Neural cell (in vitro differentiated cells): ENCODE results near the gene ST3GAL5. TPM values are rescaled to one million over a fixed set of nuclear protein-coding genes. Genes with fewer than 3 reads are reported as not detected.
A peak's percentile ranks its signal among the peaks of the same experiment; 100 is the strongest.

Experiments
- H2AFZ ChIP-seq: fragments of 200-600, 300-800 bp; sonication (generic), shearing (Covaris generic); 2 replicates; pipeline ENCODE4 v1.6.0; 2014; ENCODE audit warnings: low read depth, mild to moderate bottlenecking, antibody characterized with exemption, low read length, moderate library complexity
- H3F3A ChIP-seq: fragments of 200-600 bp; shearing (Covaris generic); 2 replicates; pipeline ENCODE4 v1.6.1; 2016; ENCODE audit warnings: mild to moderate bottlenecking, moderate library complexity, mixed read lengths, antibody characterized with exemption, low read length; ENCODE audit not compliant: insufficient read depth, poor library complexity, severe bottlenecking
- H3K27ac ChIP-seq: fragments of 200-600, 300-800 bp; sonication (generic), shearing (Covaris generic); 2 replicates; pipeline ENCODE4 v1.5.1; 2014; ENCODE audit warnings: mild to moderate bottlenecking, low read length, moderate library complexity
- H3K27me3 ChIP-seq: fragments of 300-800, 200-600 bp; sonication (generic), shearing (Covaris generic); 2 replicates; pipeline ENCODE4 v1.6.0; 2014; ENCODE audit warnings: mild to moderate bottlenecking, low read depth, low read length, moderate library complexity; ENCODE audit not compliant: insufficient read depth
- H3K36me3 ChIP-seq: fragments of 300-800, 200-600 bp; sonication (generic), shearing (Covaris generic); 2 replicates; pipeline ENCODE4 v1.5.1; 2014; ENCODE audit warnings: mild to moderate bottlenecking, antibody characterized with exemption, low read length, moderate library complexity; ENCODE audit not compliant: insufficient read depth
- H3K4me2 ChIP-seq: fragments of 300-800, 200-600 bp; sonication (generic), shearing (Covaris generic); 2 replicates; pipeline ENCODE4 v1.6.0; 2014; ENCODE audit warnings: mild to moderate bottlenecking, low read length
- H3K4me3 ChIP-seq: fragments of 300-800, 200-600 bp; sonication (generic), shearing (Covaris generic); 2 replicates; pipeline ENCODE4 v1.5.1; 2014; ENCODE audit warnings: mild to moderate bottlenecking, low read length, moderate library complexity
- H3K79me2 ChIP-seq: fragments of 200-600 bp; shearing (Covaris generic); replicated peaks from 2 replicates; pipeline ENCODE4 v1.6.0; 2014; ENCODE audit warnings: mild to moderate bottlenecking, low read length, moderate library complexity; ENCODE audit not compliant: insufficient read depth
- H3K9ac ChIP-seq: fragments of 300-800, 200-600 bp; sonication (generic), shearing (Covaris generic); 2 replicates; pipeline ENCODE4 v1.6.1; 2016; ENCODE audit warnings: mild to moderate bottlenecking, low read length, mixed read lengths
- H3K9me2 ChIP-seq: fragments of 200-600 bp; shearing (Covaris generic); 2 replicates; pipeline ENCODE4 v1.6.1; 2016; ENCODE audit warnings: mild to moderate bottlenecking, low read length, mixed read lengths; ENCODE audit not compliant: insufficient read depth
- H3K9me3 ChIP-seq: fragments of 200-600, 300-800 bp; sonication (generic), shearing (Covaris generic); 2 replicates; pipeline ENCODE4 v1.6.1; 2016; ENCODE audit warnings: mild to moderate bottlenecking, mixed run types, low read length, moderate library complexity, mixed read lengths
- H4K20me1 ChIP-seq: fragments of 200-600 bp; shearing (Covaris generic); 2 replicates; pipeline ENCODE4 v1.6.1; 2016; ENCODE audit warnings: mild to moderate bottlenecking, mixed run types; ENCODE audit not compliant: insufficient read depth
- EP300 ChIP-seq: fragments of 450-650 bp; conservative IDR thresholded peaks from 2 replicates; pipeline ENCODE4 v1.6.1; 2014; ENCODE audit warnings: antibody characterized with exemption, mild to moderate bottlenecking, moderate library complexity; ENCODE audit not compliant: poor library complexity, severe bottlenecking
- EZH2 ChIP-seq: fragments of 200-600, 300-800 bp; shearing (Covaris generic), sonication (generic); IDR thresholded peaks from 2 replicates; pipeline ENCODE4 v1.6.1; 2014; ENCODE audit warnings: antibody characterized with exemption, low read length, borderline replicate concordance, mild to moderate bottlenecking; ENCODE audit not compliant: insufficient read depth, poor library complexity, severe bottlenecking
- MXI1 ChIP-seq: fragments of 450-650 bp; conservative IDR thresholded peaks from 2 replicates; pipeline ENCODE4 v1.6.1; 2014; ENCODE audit warnings: antibody characterized with exemption, mild to moderate bottlenecking; ENCODE audit not compliant: poor library complexity, severe bottlenecking
- POLR2AphosphoS5 ChIP-seq: IDR thresholded peaks from 2 replicates; pipeline ENCODE4 v1.6.1; 2012
- RAD21 ChIP-seq: fragments of 450-650 bp; conservative IDR thresholded peaks from 2 replicates; pipeline ENCODE4 v1.6.1; 2014; ENCODE audit warnings: antibody characterized with exemption, mild to moderate bottlenecking, moderate library complexity
- SMC3 ChIP-seq: fragments of 450-650 bp; conservative IDR thresholded peaks from 2 replicates; pipeline ENCODE4 v1.6.1; 2014; ENCODE audit warnings: antibody characterized with exemption, mild to moderate bottlenecking, moderate library complexity; ENCODE audit not compliant: poor library complexity
- polyA plus RNA-seq: library from polyadenylated mRNA; depleted of rRNA; stranded (reverse); fragments of >200 nt; gene quantifications from 2 replicates; pipeline ENCODE4 v1.2.3, GENCODE V29; 2014
- TF ChIP-seq, protein P1 (sequence below): IDR thresholded peaks from 2 replicates; pipeline ENCODE4 v1.6.1; 2012; ENCODE audit warnings: borderline replicate concordance
- TF ChIP-seq, protein P2 (sequence below): fragments of 450-650 bp; IDR thresholded peaks from 2 replicates; pipeline ENCODE4 v1.5.1; 2014; ENCODE audit warnings: antibody characterized with exemption, mild to moderate bottlenecking, moderate library complexity; ENCODE audit not compliant: poor library complexity, severe bottlenecking

The ST3GAL5 gene
- polyA plus RNA-seq, 1 donor from 2014 or later = 55.6 TPM

DNA sequence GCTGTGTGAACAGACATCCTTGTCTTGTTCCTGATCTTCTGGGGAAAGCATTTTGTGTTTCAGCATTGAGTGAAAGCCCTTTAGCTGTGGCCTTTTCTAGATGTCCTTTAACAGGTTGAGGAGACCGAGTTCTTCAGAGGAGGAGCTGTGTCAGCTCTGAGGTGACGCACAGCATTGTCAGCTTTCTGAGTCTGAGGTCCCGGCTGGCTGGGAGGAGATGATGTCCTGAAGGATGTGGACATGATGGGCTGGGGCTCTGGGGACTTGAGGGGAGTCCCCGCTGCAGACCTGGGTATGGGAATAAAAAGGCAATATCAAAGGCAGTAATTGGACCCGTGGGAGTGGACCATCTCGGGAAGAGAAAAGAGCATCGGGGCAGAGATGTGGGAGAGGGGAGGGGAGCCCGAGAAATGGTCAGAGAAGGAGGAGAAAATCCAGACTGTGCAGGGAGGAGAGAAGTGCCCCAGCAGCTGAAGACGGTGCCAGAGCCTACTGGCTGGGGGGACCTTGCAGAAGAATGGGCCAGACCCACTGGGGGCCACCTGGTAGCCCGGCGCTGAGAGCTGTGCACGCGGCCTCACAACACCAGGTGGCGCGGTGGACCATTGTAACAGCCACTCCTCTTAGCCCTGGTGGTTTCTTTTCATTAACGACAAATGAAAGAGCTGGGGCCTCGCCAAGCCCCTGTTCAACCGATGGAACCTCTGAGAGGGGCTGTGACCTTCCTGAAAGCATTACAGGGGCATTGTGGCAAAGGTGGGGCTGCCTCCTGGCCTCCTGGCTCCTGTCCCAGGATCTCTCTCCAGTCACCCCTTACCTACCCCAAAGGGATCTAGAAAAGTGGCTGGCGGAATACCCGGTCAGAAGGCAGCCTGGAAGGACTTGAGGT is 61.6 kb downstream of the ST3GAL5 start:
- Histone ChIP-seq H3K4me2 (no peak overlapping the region), H3K36me3 (no peaks in the 10 kb centered on the region), H4K20me1 (no peaks in the 10 kb centered on the region), H3K27ac (no peak overlapping the region), H3K79me2 (no peaks in the 10 kb centered on the region), H3K4me3 (no peak overlapping the region), H3K9me3 (no peaks in the 10 kb centered on the region), H3K9ac (no peak overlapping the region), H2AFZ (no peak overlapping the region), H3K9me2 (no peaks in the 10 kb centered on the region), H3K27me3 (no peaks in the 10 kb centered on the region), H3F3A (no peaks in the 10 kb centered on the region)
- peak; percentile 79 for TF ChIP-seq RAD21
- no peak for TF ChIP-seq EZH2
- TF ChIP-seq SMC3 = peak; percentile 82
- no peak for TF ChIP-seq MXI1
- TF ChIP-seq, protein P1, sequence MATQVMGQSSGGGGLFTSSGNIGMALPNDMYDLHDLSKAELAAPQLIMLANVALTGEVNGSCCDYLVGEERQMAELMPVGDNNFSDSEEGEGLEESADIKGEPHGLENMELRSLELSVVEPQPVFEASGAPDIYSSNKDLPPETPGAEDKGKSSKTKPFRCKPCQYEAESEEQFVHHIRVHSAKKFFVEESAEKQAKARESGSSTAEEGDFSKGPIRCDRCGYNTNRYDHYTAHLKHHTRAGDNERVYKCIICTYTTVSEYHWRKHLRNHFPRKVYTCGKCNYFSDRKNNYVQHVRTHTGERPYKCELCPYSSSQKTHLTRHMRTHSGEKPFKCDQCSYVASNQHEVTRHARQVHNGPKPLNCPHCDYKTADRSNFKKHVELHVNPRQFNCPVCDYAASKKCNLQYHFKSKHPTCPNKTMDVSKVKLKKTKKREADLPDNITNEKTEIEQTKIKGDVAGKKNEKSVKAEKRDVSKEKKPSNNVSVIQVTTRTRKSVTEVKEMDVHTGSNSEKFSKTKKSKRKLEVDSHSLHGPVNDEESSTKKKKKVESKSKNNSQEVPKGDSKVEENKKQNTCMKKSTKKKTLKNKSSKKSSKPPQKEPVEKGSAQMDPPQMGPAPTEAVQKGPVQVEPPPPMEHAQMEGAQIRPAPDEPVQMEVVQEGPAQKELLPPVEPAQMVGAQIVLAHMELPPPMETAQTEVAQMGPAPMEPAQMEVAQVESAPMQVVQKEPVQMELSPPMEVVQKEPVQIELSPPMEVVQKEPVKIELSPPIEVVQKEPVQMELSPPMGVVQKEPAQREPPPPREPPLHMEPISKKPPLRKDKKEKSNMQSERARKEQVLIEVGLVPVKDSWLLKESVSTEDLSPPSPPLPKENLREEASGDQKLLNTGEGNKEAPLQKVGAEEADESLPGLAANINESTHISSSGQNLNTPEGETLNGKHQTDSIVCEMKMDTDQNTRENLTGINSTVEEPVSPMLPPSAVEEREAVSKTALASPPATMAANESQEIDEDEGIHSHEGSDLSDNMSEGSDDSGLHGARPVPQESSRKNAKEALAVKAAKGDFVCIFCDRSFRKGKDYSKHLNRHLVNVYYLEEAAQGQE = no peak
- TF ChIP-seq, protein P2, sequence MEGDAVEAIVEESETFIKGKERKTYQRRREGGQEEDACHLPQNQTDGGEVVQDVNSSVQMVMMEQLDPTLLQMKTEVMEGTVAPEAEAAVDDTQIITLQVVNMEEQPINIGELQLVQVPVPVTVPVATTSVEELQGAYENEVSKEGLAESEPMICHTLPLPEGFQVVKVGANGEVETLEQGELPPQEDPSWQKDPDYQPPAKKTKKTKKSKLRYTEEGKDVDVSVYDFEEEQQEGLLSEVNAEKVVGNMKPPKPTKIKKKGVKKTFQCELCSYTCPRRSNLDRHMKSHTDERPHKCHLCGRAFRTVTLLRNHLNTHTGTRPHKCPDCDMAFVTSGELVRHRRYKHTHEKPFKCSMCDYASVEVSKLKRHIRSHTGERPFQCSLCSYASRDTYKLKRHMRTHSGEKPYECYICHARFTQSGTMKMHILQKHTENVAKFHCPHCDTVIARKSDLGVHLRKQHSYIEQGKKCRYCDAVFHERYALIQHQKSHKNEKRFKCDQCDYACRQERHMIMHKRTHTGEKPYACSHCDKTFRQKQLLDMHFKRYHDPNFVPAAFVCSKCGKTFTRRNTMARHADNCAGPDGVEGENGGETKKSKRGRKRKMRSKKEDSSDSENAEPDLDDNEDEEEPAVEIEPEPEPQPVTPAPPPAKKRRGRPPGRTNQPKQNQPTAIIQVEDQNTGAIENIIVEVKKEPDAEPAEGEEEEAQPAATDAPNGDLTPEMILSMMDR = peak; percentile 77

DNA sequence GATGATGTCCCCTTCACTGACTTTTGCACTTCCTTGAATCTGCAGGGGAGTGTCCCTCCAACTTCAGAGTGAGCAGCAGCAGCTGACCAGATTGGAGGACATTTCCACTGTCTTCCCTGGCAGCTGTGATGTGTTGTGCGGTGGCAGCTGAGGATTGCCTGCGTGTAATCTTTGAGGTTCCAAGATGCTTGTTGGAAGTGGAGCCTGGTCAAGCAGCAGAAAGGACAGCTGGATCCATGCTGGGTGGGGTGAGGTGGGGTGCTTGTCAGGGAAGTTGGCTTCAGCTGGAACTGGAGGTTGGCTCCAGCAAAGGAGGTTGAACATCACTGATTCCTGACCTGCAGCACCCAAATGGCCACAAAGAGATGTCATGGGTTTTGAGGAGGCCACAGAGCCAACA is 64.8 kb downstream of the ST3GAL5 start:
- TF ChIP-seq EP300 = no peak
- TF ChIP-seq RAD21 = no peak
- no peak for TF ChIP-seq POLR2AphosphoS5
- TF ChIP-seq, protein P2 = no peak
- TF ChIP-seq SMC3 = no peak
- Histone ChIP-seq H4K20me1 (no peaks in the 10 kb centered on the region), H3K9me3 (no peaks in the 10 kb centered on the region), H3K36me3 (no peaks in the 10 kb centered on the region), H3F3A (no peaks in the 10 kb centered on the region), H3K4me2 (no peak overlapping the region), H2AFZ (no peak overlapping the region), H3K9me2 (no peaks in the 10 kb centered on the region), H3K27me3 (no peaks in the 10 kb centered on the region), H3K79me2 (no peaks in the 10 kb centered on the region), H3K4me3 (no peak overlapping the region), H3K9ac (no peak overlapping the region), H3K27ac (no peak overlapping the region)
